Endometrial microvascular endothelial cells (primary cell): ENCODE data around the gene SHANK1. TPM values are rescaled to one million over a fixed set of nuclear protein-coding genes. Genes with fewer than 3 reads are reported as not detected.
"Not testable (repeated sequence)": the region's sequence is repeated elsewhere in the genome, so short reads cannot be mapped to it uniquely, and the experiment has no call there.

Experiments used
- in situ Hi-C: cut with HindIII; loops from 2 replicates; pipeline ENCODE4 v1.10.0; 2017; ENCODE audit warnings: low sequenced_read_pairs, low pct_unique_long_range_greater_than_20kb; ENCODE audit errors: inconsistent ontology term
- total RNA-seq: library from RNA; depleted of rRNA; stranded (reverse); fragments of >200 nt; gene quantifications from one replicate; pipeline ENCODE4 v1.2.3, GENCODE V29; 2015; ENCODE audit errors: inconsistent ontology term

The SHANK1 gene
- total RNA-seq, 1 donor from 2014 or later = 0.28 TPM

DNA sequence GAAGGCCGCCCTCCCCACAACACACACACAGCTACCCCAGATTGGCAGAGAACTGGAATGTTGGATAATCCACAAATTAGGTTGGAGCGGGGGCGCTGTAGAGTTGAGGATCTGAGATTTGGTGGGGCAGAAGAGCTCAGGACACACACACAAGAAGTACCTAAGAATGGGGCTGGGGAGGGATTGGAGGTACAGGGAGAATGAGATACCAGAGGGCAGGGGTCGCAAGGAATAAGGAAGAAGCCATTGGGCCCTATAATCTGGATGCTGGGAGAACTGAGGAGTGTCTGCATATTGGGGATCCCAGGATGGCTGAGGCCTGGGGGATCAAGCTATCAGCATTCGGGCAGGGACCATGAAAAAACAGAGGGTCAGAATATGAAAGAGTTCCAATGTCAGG lies 91.5 kb downstream of the SHANK1 start:
- in situ Hi-C loops = no loop called here

DNA sequence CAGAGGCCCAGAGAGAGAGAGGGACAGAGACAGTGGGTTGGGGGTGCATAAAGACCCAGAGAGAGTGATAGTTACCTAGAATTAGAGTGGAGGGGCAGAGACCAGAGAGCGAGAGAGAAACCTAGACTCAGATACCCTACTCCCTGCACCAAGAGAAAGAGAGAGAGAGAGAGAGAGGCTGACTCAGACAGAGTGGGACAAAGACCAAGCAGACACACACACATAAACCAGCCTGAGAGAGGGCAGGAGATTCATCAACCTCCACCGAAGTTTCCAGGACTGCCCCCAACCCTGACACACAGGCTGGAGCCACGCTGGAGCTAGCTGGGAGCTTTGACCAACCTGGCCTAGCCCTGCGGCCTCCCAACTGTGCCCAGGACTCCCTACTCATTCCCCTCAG lies 92.8 kb downstream of the SHANK1 start:
- in situ Hi-C loops = no loop called here

DNA sequence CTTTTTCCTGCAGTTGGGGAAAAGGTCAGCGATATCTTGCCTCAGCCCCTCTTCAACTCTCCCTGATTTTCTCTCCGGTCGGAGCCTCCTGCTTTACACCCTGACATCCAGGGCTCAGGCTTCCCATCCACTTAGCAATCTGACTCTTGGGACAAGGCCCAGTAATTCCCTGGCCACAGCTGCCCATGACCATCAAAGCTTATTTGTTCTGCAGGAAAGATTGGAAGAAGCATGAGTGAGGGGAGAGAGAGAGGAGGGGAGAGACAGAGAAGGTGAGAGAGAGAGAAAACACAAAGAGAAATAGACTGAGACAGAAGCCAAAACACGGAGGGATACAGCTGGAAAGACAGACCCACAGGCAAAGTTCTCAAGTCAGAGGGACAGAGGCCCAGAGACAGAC lies 93.6 kb downstream of the SHANK1 start:
- in situ Hi-C loops = no loop called here

DNA sequence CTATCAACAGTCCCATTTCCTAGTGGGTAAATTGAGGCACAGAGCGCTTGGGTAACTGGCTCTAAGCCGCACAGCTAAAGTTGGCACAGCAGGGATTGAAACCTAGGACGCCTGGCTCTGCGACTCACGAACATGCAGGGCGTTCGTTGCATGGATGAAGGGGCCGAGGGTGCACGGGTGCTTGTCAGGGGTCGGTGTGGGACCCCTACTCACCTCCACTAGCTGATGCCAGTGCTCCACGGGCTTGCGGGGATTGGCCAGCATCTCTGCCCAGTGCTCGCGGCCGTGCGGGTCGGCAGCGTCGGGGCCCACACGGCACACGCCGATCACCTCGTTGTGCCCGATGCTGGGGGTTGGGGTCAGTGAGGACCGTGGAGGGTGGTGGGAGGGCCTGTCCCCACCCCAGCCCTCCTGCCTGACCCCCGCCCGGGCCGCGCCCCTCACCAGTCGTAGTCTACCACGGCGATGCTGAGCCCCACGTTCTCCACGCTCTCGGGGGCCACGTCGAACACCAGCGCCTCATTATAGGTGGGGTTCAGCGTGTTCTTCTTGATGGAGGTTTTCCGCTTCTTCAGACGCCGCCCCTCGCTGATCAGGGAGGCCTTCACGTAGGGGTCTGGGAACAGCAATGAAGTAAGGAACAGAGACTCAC lies 94.5 kb downstream of the SHANK1 start:
- in situ Hi-C loops = no loop called here

DNA sequence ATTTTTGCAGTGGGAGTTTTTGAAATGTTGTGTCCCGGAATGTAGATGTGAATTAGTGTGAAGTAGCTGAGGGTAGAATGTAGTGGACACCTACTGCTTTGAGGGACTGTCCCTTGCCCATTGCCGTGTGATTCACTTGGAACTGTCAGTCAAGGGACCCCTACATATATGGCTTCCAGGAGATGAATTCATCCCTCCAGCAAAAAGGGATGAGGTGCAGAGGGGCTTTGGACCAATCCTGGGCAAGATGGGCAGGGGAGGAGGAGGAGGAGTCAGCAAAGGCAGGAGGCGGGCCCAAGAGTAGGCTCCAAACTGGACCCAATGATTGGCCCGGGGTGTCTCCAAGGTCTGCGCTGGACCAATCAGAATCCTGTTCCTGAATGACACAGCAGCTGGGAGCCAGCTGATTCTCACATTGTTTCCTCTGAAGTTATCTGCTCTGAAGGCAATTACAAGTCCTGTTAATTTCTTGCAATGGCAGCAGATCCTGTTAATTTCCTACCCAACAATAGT lies 99.2 kb downstream of the SHANK1 start:
- in situ Hi-C loops = not testable (repeated sequence)

DNA sequence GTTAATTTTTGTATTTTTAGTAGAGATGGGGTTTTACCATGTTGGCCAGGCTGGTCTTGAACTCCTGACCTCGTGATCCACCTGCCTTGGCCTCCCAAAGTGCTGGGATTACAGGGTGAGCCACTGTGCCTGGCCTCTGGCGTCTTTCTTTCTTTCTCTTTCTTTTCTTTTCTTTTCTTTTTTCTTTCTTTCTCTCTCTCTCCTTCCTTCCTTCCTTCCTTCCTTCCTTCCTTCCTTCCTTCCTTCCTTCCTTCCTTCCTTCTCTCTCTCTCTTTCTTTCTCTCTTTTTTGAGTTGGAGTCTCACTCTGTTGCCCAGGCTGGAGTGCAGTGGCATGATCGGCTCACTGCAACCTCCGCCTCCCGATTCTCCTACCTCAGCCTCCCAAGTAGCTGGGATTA lies 100.4 kb downstream of the SHANK1 start:
- in situ Hi-C loops = not testable (repeated sequence)

DNA sequence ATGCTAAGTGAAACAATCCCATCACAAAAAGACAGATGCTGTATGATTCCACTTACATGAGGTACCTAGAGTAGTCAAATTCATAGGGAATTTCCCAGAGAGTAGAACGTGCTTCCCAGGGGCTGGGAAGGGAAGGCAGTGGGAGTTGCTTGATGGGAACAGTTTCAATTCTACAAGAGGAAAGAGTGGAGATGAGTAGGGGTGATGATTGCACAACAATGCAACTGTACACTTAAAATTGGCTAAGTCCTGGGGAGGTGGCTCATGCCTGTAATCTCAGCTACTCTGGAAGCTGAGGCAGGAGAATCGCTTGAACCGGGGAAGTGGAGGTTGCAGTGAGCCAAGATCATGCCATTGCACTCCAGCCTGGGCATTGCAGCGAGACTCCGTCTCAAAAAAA lies 101.2 kb downstream of the SHANK1 start:
- in situ Hi-C loops = not testable (repeated sequence)

DNA sequence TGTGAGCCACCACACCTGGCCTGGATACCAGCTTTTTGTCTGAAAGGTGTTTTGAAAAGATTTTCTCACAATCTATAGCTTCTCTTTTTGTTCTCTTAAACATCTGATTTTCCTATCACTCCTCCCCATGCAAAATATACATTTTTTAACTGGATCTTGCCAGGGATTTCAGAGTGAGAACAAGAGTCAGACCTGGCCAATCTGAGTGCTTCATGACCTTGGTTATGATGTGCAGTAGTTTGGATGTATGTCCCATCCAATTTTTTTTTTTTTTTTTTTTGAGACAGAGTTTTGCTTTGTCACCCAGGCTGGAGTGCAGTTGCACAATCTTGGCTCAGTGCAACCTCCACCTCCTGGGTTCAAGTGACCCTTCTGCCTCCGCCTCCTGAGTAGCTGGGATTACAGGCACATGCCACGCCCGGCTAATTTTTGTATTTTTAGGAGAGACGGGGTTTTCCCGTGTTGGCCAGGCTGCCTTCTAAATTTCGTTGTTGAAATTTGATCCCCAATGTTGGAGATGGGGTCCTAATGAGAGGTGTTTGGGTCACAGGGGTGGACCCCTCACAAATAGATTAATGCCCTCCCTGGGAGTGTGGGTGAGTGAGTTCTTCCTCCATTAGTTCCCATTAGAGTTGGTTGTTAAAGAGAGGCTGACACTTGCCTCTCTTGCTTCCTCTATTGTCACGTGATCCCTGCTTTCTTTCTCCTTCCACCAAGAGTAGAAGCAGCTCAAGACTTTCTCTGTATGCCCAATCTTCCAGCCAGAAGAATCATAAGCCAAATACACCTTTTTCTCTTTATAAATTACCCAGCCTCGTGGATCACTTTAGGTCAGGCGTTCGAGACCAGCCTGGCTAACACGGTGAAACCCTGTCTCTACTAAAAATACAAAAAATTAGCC lies 106.8 kb downstream of the SHANK1 start:
- in situ Hi-C loops = not testable (repeated sequence)

Other genes with a start within 250 kb of the SHANK1 start
- 125 TPM for gene EMC10, start 243.3 kb downstream of the SHANK1 start, total RNA-seq
- not detected for gene GARIN5A, start 243.0 kb downstream of the SHANK1 start, total RNA-seq
- 25.9 TPM for gene JOSD2, start 208.6 kb downstream of the SHANK1 start, total RNA-seq
- gene ASPDH, start 205.9 kb downstream of the SHANK1 start, total RNA-seq = not detected
- gene LRRC4B, start 151.4 kb downstream of the SHANK1 start, total RNA-seq = not detected
- not detected for gene SYT3, start 79.9 kb downstream of the SHANK1 start, total RNA-seq
- 2.0 TPM for gene C19orf81, start 70.4 kb downstream of the SHANK1 start, total RNA-seq
- gene CLEC11A, start 3.6 kb upstream of the SHANK1 start, total RNA-seq = 40.0 TPM
- not detected for gene GPR32, start 50.7 kb upstream of the SHANK1 start, total RNA-seq
- not detected for gene ACP4, start 70.6 kb upstream of the SHANK1 start, total RNA-seq
- not detected for gene KLK1, start 104.0 kb upstream of the SHANK1 start, total RNA-seq
- not detected for gene KLK15, start 113.8 kb upstream of the SHANK1 start, total RNA-seq
- gene KLK3, start 135.1 kb upstream of the SHANK1 start, total RNA-seq = not detected
- not detected for gene KLK2, start 153.6 kb upstream of the SHANK1 start, total RNA-seq
- not detected for gene KLK4, start 191.6 kb upstream of the SHANK1 start, total RNA-seq
- gene KLK5, start 233.2 kb upstream of the SHANK1 start, total RNA-seq = not detected
- gene KLK6, start 249.8 kb upstream of the SHANK1 start, total RNA-seq = not detected